GM13977 (cell line): ENCODE data around the gene MIOS.

Experiments used
- DNase-seq: peaks from one replicate; pipeline ENCODE4 v3.0.0; 2012; ENCODE audit warnings: low spot score
- in situ Hi-C: fragments of 300-500 bp; cut with MboI; formaldehyde crosslinking; loops from one replicate; pipeline ENCODE4 v1.12.0; 2022; ENCODE audit warnings: low sequenced_read_pairs, low pct_unique_long_range_greater_than_20kb, mixed read lengths, inconsistent platforms; ENCODE audit not compliant: unreplicated experiment
- TF ChIP-seq, protein P1 (sequence below): IDR thresholded peaks from 2 replicates; pipeline ENCODE4 v1.5.1; 2012; ENCODE audit warnings: mild to moderate bottlenecking, control low read depth; ENCODE audit not compliant: insufficient read depth; ENCODE audit errors: extremely low read depth, missing control alignments

MIOS gene

DNA sequence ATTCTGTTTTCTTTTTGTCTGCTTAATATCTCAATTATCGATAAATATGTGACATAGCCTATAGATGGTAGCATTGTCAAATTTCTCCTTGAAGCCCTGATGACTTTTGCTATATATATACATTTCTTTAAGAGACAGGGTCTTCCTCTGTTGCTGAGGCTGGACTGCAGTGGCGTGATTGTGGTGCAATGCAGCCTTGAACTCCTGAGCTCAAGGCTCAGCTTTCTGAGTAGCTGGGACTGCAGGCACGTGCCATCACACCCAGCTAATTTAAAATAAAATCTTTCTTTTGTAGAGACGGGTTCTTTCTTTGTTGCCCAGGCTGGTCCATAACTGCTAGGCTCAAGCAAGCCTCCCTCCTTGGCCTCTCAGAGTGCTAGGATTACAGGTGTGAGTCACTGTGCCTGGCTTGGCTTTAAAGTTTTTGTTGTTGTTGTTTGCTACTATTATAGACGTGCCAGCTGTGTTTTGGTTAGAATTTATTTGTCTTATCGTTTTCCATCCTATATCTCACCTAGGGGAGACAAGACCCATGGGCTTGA lies 80.9 kb downstream of the MIOS start:
- DNase-seq, result no peak
- TF ChIP-seq, protein P1, sequence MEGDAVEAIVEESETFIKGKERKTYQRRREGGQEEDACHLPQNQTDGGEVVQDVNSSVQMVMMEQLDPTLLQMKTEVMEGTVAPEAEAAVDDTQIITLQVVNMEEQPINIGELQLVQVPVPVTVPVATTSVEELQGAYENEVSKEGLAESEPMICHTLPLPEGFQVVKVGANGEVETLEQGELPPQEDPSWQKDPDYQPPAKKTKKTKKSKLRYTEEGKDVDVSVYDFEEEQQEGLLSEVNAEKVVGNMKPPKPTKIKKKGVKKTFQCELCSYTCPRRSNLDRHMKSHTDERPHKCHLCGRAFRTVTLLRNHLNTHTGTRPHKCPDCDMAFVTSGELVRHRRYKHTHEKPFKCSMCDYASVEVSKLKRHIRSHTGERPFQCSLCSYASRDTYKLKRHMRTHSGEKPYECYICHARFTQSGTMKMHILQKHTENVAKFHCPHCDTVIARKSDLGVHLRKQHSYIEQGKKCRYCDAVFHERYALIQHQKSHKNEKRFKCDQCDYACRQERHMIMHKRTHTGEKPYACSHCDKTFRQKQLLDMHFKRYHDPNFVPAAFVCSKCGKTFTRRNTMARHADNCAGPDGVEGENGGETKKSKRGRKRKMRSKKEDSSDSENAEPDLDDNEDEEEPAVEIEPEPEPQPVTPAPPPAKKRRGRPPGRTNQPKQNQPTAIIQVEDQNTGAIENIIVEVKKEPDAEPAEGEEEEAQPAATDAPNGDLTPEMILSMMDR, result no peak
- in situ Hi-C loops, result no loop called here

DNA sequence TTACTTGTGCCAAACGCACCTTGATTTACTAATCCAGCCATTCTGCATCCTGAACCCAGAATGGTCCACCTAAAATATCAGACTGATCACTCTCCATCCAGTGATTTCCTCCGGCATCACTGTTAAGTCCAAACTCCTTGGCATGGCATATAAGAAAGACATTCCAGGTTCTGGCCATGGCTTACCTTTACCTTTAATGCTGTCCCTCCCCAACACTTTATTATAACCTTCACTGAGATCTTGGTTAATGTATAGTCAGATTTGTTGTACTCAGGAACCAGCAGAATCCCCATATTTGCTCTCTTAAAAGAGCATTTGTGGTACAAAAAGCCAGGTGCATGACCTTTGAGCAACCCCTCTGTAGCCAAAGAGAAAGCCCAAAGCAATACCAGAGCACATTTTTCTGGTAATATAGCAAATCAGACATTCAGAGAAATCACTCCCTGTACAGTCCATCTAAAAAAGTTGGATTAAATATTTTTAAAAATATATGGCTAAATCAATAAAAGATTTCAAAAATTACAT lies 84.1 kb downstream of the MIOS start:
- in situ Hi-C loops, result loop anchor here (25.0 kb wide), 1 partner anchor 562 kb away; no protein-coding TSS in a partner anchor
- no peak for DNase-seq
- TF ChIP-seq, protein P1, result no peak

DNA sequence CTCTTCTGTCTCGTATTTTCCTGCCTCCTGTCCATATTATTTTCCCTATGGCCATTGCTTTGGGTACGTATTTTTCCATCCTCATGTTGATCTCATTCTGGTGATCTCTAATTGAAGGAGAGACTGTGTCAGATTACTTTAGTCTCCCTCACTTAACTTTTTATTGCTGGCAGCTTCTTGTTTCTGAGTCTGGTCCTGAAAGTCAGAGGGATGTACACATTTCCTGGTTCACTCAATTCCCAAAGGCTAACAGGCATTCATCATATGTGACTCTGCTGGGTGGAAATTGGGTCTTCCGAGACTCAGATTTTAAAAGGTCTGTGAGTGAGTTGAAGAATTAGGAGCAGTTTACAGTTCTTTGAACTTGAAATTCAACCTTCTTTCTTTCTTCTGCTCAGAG lies 84.8 kb downstream of the MIOS start:
- in situ Hi-C loops, result loop anchor here (25.0 kb wide), 1 partner anchor 561 kb away; no protein-coding TSS in a partner anchor
- TF ChIP-seq, protein P1, result no peak
- DNase-seq, result no peak

DNA sequence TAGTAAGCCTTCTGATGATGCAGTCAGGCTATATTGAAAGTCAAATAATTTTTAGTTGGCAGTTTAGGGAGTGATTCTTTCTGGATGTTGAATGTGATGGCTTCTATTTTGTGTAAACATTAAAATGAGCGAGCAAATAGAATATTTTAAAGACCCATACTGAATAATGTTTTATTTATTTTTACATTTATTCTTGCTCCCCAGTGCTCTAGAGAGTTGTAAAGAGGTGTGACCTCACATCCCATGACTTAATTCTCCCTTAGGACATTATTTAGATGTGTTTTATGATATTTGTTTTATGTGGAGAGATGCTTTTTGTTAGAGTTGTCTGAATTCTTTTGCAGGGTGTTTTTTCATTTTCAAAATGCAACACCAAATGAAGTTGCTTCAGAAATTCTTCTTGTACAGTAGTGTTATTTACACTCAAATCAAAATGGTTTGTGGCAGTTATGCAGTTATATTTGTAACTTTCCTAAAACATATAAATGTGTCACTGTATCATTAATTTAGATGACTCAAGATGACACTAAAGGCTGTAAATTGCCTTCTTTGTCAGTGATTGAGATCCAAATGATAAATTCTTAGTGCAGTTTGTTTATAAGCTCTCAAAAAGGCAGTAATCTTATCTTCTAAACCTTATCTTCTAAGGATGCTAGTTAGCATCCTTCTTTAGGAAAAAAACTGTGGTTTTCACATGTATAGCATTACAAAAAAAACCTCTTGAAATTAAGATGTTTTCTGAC lies 86.3 kb downstream of the MIOS start:
- DNase-seq, result no peak
- in situ Hi-C loops, result loop anchor here (25.0 kb wide), 1 partner anchor 559 kb away; no protein-coding TSS in a partner anchor
- TF ChIP-seq, protein P1, result no peak

DNA sequence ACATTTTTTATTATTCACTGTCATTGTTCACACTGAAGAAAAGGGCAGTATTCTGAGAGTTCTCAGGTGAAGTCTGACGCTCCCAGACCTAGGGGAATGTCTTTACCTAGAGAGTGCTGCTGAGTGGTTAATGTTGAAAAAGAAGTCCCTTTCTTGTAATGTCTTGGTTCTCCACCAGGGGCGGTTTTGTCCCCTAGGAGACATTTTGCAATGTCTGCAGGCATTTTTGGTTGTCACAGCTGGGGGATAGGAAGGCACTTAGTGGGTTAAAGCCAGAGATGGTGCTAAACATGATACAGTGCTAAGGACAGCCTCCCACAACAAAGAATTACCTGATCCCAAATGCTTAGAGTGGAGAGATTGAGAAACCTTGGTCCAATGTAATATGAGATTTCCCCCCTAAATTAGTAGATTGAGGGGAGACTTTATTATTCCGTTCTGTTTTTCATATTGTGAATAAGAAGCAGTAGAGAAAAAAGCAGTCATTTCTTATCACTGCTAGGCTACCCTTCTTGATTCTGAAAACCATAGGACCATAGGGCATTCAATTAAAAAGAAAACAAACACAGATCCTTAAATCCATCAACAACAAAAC lies 87.0 kb downstream of the MIOS start:
- in situ Hi-C loops, result loop anchor here (25.0 kb wide), 1 partner anchor 559 kb away; no protein-coding TSS in a partner anchor
- no peak for DNase-seq

More for the DNA sequence above, 87.0 kb downstream of the MIOS start:
- TF ChIP-seq, protein P1, result peak; percentile 40
